Neural cell (in vitro differentiated cells): Measurements from ENCODE around the gene PLEKHB2.
A peak's percentile ranks its signal among the peaks of the same experiment; 100 is the strongest.

Experiments
- CTCF ChIP-seq: fragments of 450-650 bp; IDR thresholded peaks from 2 replicates; pipeline ENCODE4 v1.5.1; 2014; ENCODE audit warnings: antibody characterized with exemption, mild to moderate bottlenecking, moderate library complexity; ENCODE audit not compliant: poor library complexity, severe bottlenecking
- EP300 ChIP-seq: fragments of 450-650 bp; conservative IDR thresholded peaks from 2 replicates; pipeline ENCODE4 v1.6.1; 2014; ENCODE audit warnings: antibody characterized with exemption, mild to moderate bottlenecking, moderate library complexity; ENCODE audit not compliant: poor library complexity, severe bottlenecking
- EZH2 ChIP-seq: fragments of 200-600, 300-800 bp; shearing (Covaris generic), sonication (generic); IDR thresholded peaks from 2 replicates; pipeline ENCODE4 v1.6.1; 2014; ENCODE audit warnings: antibody characterized with exemption, low read length, borderline replicate concordance, mild to moderate bottlenecking; ENCODE audit not compliant: insufficient read depth, poor library complexity, severe bottlenecking
- MXI1 ChIP-seq: fragments of 450-650 bp; conservative IDR thresholded peaks from 2 replicates; pipeline ENCODE4 v1.6.1; 2014; ENCODE audit warnings: antibody characterized with exemption, mild to moderate bottlenecking; ENCODE audit not compliant: poor library complexity, severe bottlenecking
- POLR2AphosphoS5 ChIP-seq: IDR thresholded peaks from 2 replicates; pipeline ENCODE4 v1.6.1; 2012
- RAD21 ChIP-seq: fragments of 450-650 bp; conservative IDR thresholded peaks from 2 replicates; pipeline ENCODE4 v1.6.1; 2014; ENCODE audit warnings: antibody characterized with exemption, mild to moderate bottlenecking, moderate library complexity
- SMC3 ChIP-seq: fragments of 450-650 bp; conservative IDR thresholded peaks from 2 replicates; pipeline ENCODE4 v1.6.1; 2014; ENCODE audit warnings: antibody characterized with exemption, mild to moderate bottlenecking, moderate library complexity; ENCODE audit not compliant: poor library complexity
- TAF1 ChIP-seq: IDR thresholded peaks from 2 replicates; pipeline ENCODE4 v1.6.1; 2012; ENCODE audit warnings: low read depth

- TF ChIP-seq CTCF (peak; percentile 99), RAD21 (peak; percentile 100), EP300 (no peak), POLR2AphosphoS5 (no peak), EZH2 (no peak), MXI1 (no peak), TAF1 (no peak), SMC3 (peak; percentile 100)
Observed at GRCh38 chr2:131154071-131154531, 49.0 kb downstream of the PLEKHB2 start.
